PC-3 (cell line): ENCODE data around the gene ELMOD3.

Experiments
- CTCF ChIP-seq: fragments of 300-600 bp; sonication (generic); conservative IDR thresholded peaks from 2 replicates; pipeline ENCODE4 v1.5.1; 2017; ENCODE audit warnings: antibody characterized with exemption, low read depth, mild to moderate bottlenecking, low read length
- EZH2 ChIP-seq: fragments of 300-600 bp; sonication (generic); IDR thresholded peaks from one replicate; pipeline ENCODE4 v1.6.1; 2017; ENCODE audit warnings: antibody characterized with exemption, mild to moderate bottlenecking, low read length; ENCODE audit not compliant: unreplicated experiment
- EZH2phosphoT487 ChIP-seq: fragments of 300-600 bp; sonication (generic); IDR thresholded peaks from 2 replicates; pipeline ENCODE4 v1.6.1; 2018; ENCODE audit warnings: mild to moderate bottlenecking, antibody characterized with exemption, low read length, borderline replicate concordance

DNA sequence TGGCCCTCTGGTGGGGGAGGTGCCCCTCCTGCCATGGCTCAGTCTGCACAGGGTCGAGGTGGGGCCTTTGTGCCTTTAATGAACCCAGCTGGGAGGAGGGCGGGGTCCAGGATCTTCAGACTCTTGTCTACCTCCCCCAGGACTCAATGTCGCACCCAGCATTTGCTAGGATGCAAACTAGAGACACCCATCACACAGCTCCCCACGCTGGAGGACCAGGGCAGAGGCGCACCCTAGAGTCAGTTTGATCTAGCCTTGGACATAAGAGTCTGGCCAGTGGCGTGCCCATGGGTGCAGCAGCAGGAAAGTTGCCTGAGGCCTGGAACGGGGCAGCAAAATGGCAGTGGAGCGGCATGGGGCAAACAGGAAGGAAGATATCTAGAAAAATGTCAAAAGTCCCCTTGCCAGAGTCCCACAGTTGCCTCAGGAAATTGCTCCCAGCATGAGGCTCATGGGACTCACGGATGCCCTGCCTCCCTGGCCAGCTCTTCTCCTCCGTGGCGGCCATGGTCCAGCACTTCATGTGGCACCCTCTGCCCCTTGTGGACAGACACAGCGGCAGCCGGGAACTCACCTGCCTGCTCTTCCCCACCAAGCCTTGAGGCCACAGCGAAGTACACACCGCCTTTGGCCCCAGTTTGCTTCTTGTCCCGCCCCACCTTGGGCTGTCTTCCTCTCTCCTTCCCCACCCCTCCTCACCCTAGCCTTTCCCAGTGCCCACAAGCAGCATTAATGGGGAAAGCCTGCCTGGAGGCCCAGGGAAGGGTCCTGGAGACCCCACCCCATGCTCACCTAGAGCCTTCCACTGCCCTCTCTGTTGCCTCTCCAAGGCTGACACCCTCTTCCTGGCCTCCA, 81.6 kb downstream of the ELMOD3 start:
- TF ChIP-seq EZH2: no peak
- 0 out of 2 replicates have a peak, but pooled peaks have one; percentile 13 for TF ChIP-seq CTCF
- no peak for TF ChIP-seq EZH2phosphoT487
